ENCODE measurements around the gene ADCY1. TPM values are rescaled to one million over a fixed set of nuclear protein-coding genes. Genes with fewer than 3 reads are reported as not detected.
A peak's percentile ranks its signal among the peaks of the same experiment; 100 is the strongest.

ADCY1 gene
- total RNA-seq, 1 donor from 2014 or later = 19.0 TPM

DNA sequence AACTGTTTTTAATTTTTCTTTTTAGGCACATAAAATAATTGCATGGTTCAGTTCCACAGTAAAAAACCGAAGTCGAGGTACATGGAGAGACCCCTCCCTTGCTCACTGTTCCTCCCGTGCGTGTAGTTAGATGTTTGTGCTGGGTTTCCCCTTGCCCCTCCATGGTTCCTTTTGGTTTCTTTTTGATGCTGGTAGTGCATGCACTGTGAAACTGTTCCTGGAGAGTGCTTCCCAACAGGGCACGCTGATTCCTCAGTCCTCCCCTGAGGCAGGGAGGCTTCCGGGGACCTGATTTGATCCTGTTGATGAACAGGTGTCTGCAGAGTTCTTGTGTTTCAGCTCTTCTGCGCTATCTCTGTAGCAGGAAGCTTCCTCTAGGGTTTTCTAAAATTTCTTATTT, 69.5 kb downstream of the ADCY1 start:
- Mint-ChIP-seq H3K9me3 (no peaks in the 10 kb centered on the region), H3K4me3 (no peak overlapping the region), H3K27ac (no peak overlapping the region), H3K36me3 (no peaks in the 10 kb centered on the region), H3K27me3 (no peaks in the 10 kb centered on the region), H3K4me1 (ENCODE audit: unreplicated experiment) (no peaks in the 10 kb centered on the region)
- no peak for DNase-seq (ENCODE audit: extremely low spot score, unreplicated experiment)
- TF ChIP-seq, protein P1, sequence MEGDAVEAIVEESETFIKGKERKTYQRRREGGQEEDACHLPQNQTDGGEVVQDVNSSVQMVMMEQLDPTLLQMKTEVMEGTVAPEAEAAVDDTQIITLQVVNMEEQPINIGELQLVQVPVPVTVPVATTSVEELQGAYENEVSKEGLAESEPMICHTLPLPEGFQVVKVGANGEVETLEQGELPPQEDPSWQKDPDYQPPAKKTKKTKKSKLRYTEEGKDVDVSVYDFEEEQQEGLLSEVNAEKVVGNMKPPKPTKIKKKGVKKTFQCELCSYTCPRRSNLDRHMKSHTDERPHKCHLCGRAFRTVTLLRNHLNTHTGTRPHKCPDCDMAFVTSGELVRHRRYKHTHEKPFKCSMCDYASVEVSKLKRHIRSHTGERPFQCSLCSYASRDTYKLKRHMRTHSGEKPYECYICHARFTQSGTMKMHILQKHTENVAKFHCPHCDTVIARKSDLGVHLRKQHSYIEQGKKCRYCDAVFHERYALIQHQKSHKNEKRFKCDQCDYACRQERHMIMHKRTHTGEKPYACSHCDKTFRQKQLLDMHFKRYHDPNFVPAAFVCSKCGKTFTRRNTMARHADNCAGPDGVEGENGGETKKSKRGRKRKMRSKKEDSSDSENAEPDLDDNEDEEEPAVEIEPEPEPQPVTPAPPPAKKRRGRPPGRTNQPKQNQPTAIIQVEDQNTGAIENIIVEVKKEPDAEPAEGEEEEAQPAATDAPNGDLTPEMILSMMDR (conservative IDR thresholded peaks at IDR 0.05) = no peak

DNA sequence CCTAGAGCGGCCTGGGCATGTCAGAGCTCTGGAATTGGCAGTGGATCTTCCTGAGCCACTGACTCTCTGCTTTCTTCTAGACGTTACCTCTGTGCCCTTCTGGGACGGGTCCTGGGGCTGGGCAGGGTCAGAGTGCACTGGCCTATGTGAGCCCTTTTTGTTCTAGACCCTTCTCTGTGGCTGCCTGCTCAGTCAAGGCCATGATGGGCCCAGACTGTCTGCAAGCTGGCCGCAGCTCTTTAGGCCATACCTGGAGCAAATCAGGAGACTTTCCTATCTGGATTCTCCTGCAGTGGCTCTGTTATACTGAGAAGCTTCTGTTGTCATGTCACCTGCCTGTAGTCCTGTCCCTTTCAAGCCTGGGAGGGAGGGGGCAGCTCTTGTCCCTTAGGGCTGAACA, 70.1 kb downstream of the ADCY1 start:
- H3K27me3 Mint-ChIP-seq = no peaks in the 10 kb centered on the region
- H3K4me1 Mint-ChIP-seq (ENCODE audit: unreplicated experiment) = no peaks in the 10 kb centered on the region
- TF ChIP-seq, protein P1 (conservative IDR thresholded peaks at IDR 0.05) = no peak
- no peak overlapping the region for H3K4me3 Mint-ChIP-seq
- no peaks in the 10 kb centered on the region for H3K9me3 Mint-ChIP-seq
- peaks cover 3% of the 10 kb centered on the region for H3K36me3 Mint-ChIP-seq
- no peak overlapping the region for H3K27ac Mint-ChIP-seq
- no peak for DNase-seq (ENCODE audit: extremely low spot score, unreplicated experiment)

DNA sequence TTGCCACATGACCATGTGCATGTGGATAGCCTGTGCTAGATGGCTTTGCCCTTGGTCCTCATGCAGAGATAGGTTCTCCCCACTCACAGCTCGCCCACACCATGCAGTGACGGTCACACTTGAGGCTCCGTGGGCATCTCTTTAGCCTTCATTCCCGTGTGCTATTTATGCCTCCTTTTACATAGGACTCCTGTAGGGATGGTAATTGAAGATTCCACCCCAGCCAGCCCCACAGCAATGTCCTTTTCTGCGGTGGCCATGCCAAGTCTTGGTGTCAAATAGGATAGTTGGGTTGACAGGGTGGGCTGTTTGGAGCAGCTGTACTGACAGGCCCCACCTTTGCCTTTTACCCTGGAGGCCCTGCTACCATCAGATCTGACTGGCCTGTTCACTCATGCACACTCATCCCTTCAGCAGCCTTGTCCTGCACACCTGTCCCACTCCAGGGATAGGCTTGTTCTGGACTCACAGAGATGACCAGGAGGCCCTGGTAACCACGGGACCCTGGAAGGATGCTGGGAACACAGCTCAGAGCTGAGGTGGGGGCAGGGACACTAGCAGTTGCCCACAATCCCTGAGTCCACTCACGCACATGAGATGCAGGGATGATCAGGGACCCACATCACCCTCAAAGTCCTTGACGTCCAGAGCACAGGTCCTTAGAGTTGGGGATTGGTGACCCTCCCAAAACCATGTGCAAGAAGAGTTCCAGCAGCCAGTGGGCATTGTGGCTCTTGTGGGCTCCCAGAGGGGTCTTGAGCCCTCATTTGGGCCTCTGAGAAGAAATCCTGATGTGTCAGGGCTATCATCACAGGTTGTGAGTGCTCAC, 71.2 kb downstream of the ADCY1 start:
- DNase-seq (ENCODE audit: extremely low spot score, unreplicated experiment) = no peak
- TF ChIP-seq, protein P1 (conservative IDR thresholded peaks at IDR 0.05) = no peak
- Mint-ChIP-seq H3K9me3 (no peaks in the 10 kb centered on the region), H3K4me3 (no peak overlapping the region), H3K36me3 (peaks cover 3% of the 10 kb centered on the region), H3K27me3 (no peaks in the 10 kb centered on the region), H3K27ac (no peak overlapping the region), H3K4me1 (ENCODE audit: unreplicated experiment) (no peaks in the 10 kb centered on the region)

DNA sequence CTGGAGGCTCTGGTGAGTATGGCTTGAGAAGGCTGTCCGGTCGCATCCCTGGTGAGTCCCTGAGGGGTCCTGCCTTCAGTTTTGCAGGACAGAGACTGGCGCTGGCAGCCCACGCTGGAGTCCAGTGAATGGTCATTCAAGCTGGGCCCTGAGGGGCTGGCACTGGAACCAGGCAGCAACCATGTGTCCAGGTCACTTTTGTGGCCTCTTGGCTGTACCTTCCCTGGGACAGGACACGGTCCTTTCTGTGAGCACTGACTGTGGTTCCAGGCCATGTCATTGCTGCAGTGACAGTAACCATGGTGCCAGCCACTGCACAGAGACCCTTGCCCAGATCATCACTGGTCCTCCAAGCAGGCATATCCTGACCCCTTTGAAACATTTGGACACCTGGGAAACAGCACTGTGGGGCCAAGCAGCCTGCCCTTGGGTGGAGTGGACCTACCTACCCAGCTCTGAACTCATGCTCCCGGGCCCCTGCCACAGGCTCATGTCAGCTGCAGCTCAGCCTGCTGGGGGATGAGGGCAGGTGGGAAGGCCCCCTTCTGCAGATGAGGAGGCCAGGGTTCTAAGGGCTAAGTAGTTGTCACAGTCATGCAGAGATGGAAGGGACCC, 72.1 kb downstream of the ADCY1 start:
- TF ChIP-seq, protein P1 (conservative IDR thresholded peaks at IDR 0.05) = no peak
- peaks cover 3% of the 10 kb centered on the region for H3K36me3 Mint-ChIP-seq
- no peaks in the 10 kb centered on the region for H3K4me1 Mint-ChIP-seq (ENCODE audit: unreplicated experiment)
- no peak overlapping the region for H3K4me3 Mint-ChIP-seq
- no peak overlapping the region for H3K27ac Mint-ChIP-seq
- no peaks in the 10 kb centered on the region for H3K27me3 Mint-ChIP-seq
- no peaks in the 10 kb centered on the region for H3K9me3 Mint-ChIP-seq
- DNase-seq (ENCODE audit: extremely low spot score, unreplicated experiment) = peak; percentile 64

DNA sequence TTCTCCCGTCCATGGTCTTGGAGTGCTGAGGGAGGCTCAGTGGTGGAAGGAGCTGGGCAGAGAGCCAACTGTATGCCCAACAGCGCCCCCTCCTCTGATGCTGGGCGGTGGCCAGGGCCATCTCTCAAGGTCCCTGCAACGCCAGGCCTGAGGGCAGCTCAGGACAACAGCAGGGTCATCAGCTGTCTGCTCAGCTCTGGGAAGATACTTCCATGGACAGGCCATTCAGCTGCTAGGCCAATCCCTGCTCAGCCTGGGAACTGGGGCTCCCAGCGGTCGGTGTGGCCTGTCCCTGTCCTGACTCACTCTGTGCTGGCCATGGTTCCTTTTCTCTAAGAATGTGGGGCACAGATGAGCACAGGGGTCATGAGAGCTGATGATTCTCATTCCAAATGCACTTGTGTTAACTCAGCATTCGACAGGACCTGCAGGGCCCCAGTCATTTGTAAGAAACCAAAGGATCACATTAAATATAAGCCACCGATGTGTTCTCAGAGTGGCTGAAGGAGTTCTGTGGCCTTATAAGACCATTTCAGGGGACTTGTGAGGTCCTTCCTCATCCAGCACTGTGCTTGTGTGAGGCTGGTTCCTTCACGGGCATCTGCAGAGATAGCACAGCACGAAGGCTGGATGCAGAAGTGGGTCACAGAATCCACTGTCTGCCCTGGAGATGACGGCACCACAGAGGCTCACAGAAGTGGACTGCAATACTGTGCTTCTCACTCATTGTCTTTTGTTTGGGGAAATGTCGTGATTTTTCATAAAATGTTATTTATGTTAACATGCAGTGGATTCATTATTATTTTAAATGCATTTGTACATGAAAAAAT, 73.0 kb downstream of the ADCY1 start:
- H3K4me1 Mint-ChIP-seq (ENCODE audit: unreplicated experiment) = no peaks in the 10 kb centered on the region

More for the DNA sequence above, 73.0 kb downstream of the ADCY1 start:
- Mint-ChIP-seq H3K9me3 (no peaks in the 10 kb centered on the region), H3K27ac (no peak overlapping the region), H3K36me3 (peaks cover 7% of the 10 kb centered on the region), H3K4me3 (no peak overlapping the region), H3K27me3 (no peaks in the 10 kb centered on the region)
- DNase-seq (ENCODE audit: extremely low spot score, unreplicated experiment) = no peak
- TF ChIP-seq, protein P1 (conservative IDR thresholded peaks at IDR 0.05) = no peak
